Bone marrow (tissue), 2 donors: Measurements from ENCODE around the gene SMARCB1.

Experiments
- DNase-seq, 2 donors: peaks; one replicate each; lab custom pipeline; 2025; lab: John Stamatoyannopoulos, UW

The SMARCB1 gene

GRCh38 chr22:23780146-23780748 is 6.5 kb upstream of the SMARCB1 start:
- DNase-seq: no peak

GRCh38 chr22:23781065-23781464 is 5.7 kb upstream of the SMARCB1 start:
- DNase-seq: no peak

GRCh38 chr22:23781511-23782183 is 5.1 kb upstream of the SMARCB1 start:
- DNase-seq: no peak

GRCh38 chr22:23782252-23782651 is 4.5 kb upstream of the SMARCB1 start:
- DNase-seq: no peak

GRCh38 chr22:23782703-23783102 is 4.1 kb upstream of the SMARCB1 start:
- DNase-seq: no peak

- DNase-seq: no peak
These were observed 3.3 kb upstream of the SMARCB1 start for GRCh38 chr22:23783265-23784150.

GRCh38 chr22:23784215-23784732 is 2.5 kb upstream of the SMARCB1 start:
- DNase-seq: no peak

- DNase-seq: no peak
These were observed 480 bp upstream of the SMARCB1 start for GRCh38 chr22:23786261-23786710.

- DNase-seq: no peak
These were observed 782 bp downstream of the SMARCB1 start for GRCh38 chr22:23787600-23787896.

GRCh38 chr22:23787910-23788309 is 1.1 kb downstream of the SMARCB1 start:
- DNase-seq: no peak

- no peak for DNase-seq
These were observed 2.4 kb downstream of the SMARCB1 start for GRCh38 chr22:23789121-23789520.

GRCh38 chr22:23789638-23790037 is 2.9 kb downstream of the SMARCB1 start:
- no peak for DNase-seq

GRCh38 chr22:23790819-23791737 is 4.3 kb downstream of the SMARCB1 start:
- DNase-seq: no peak

- DNase-seq: no peak
These were observed 5.2 kb downstream of the SMARCB1 start for GRCh38 chr22:23791738-23792645.

- no peak for DNase-seq
These were observed 6.6 kb downstream of the SMARCB1 start for GRCh38 chr22:23793326-23793725.

- DNase-seq: no peak
These were observed 9.7 kb downstream of the SMARCB1 start for GRCh38 chr22:23796461-23796860.

GRCh38 chr22:23800297-23801237 is 13.8 kb downstream of the SMARCB1 start:
- DNase-seq: no peak

- no peak for DNase-seq
These were observed 14.6 kb downstream of the SMARCB1 start for GRCh38 chr22:23801238-23801821.

- DNase-seq: no peak
These were observed 15.2 kb downstream of the SMARCB1 start for GRCh38 chr22:23801886-23802377.
